Activated B cell treated with CpG ODN at 0.5 μM for 24 hours (primary cell): ENCODE measurements around the gene GPR31. TPM values are rescaled to one million over a fixed set of nuclear protein-coding genes. Genes with fewer than 3 reads are reported as not detected.
"Not testable (repeated sequence)": the region's sequence is repeated elsewhere in the genome, so short reads cannot be mapped to it uniquely, and the experiment has no call there.

Source experiments
- ATAC-seq: fragments of 200-7000 bp; cut with Tn5 transposase; one replicate; pipeline ENCODE4 v1.10.0; 2021; ENCODE audit warnings: low read depth, mild to moderate bottlenecking, moderate library complexity
- CTCF ChIA-PET: fragments of 350-600 bp; sonication (Branson Sonifier 250); formaldehyde crosslinking; loops from one replicate; lab custom pipeline; 2021; ENCODE audit warnings: antibody characterized with exemption; lab: Charles Lee
- POLR2A ChIA-PET: fragments of 350-600 bp; sonication (Branson Sonifier 250); formaldehyde crosslinking; loops from one replicate; lab custom pipeline; 2021; ENCODE audit warnings: antibody characterized with exemption; lab: Charles Lee
- DNase-seq: peaks from one replicate; pipeline ENCODE4 v3.0.0; 2022
- H3K27ac Mint-ChIP-seq: one replicate; pipeline ENCODE4 v1.8.0; 2020; ENCODE audit warnings: mixed read lengths
- H3K27me3 Mint-ChIP-seq: one replicate; pipeline ENCODE4 v1.8.0; 2021; ENCODE audit warnings: mixed read lengths
- H3K36me3 Mint-ChIP-seq: one replicate; pipeline ENCODE4 v1.8.0; 2021; ENCODE audit warnings: low read depth, mixed read lengths
- H3K4me1 Mint-ChIP-seq: one replicate; pipeline ENCODE4 v1.8.0; 2021; ENCODE audit warnings: mixed read lengths
- H3K4me3 Mint-ChIP-seq: one replicate; pipeline ENCODE4 v1.8.0; 2020; ENCODE audit warnings: mild to moderate bottlenecking, mixed read lengths
- H3K9me3 Mint-ChIP-seq: one replicate; pipeline ENCODE4 v1.8.0; 2020; ENCODE audit warnings: mixed read lengths
- intact Hi-C: fragments of 100-400 bp; cut with micrococcal nuclease; formaldehyde crosslinking; loops from one replicate; pipeline ENCODE4 v1.15.1; 2024
- total RNA-seq: library from RNA; stranded (reverse); gene quantifications from 2 replicates; pipeline ENCODE4 v1.2.3, GENCODE V29; 2022

The GPR31 gene
- total RNA-seq, 1 donor from 2014 or later: not detected

- CTCF ChIA-PET, H3K4me1 Mint-ChIP-seq, H3K27me3 Mint-ChIP-seq, ATAC-seq, DNase-seq, POLR2A ChIA-PET, H3K27ac Mint-ChIP-seq, H3K4me3 Mint-ChIP-seq, intact Hi-C loops, H3K9me3 Mint-ChIP-seq, H3K36me3 Mint-ChIP-seq: not testable (repeated sequence)
These were observed 33.3 kb upstream of the GPR31 start for GRCh38 chr6:167191043-167191583.

GRCh38 chr6:167187275-167187674, 29.5 kb upstream of the GPR31 start:
- H3K9me3 Mint-ChIP-seq, H3K36me3 Mint-ChIP-seq, DNase-seq, H3K4me1 Mint-ChIP-seq, CTCF ChIA-PET, intact Hi-C loops, POLR2A ChIA-PET, H3K27ac Mint-ChIP-seq, H3K27me3 Mint-ChIP-seq, H3K4me3 Mint-ChIP-seq, ATAC-seq: not testable (repeated sequence)

GRCh38 chr6:167185101-167185500, 27.3 kb upstream of the GPR31 start:
- H3K27ac Mint-ChIP-seq, CTCF ChIA-PET, H3K4me3 Mint-ChIP-seq, ATAC-seq, H3K36me3 Mint-ChIP-seq, H3K4me1 Mint-ChIP-seq, H3K9me3 Mint-ChIP-seq, intact Hi-C loops, H3K27me3 Mint-ChIP-seq, DNase-seq, POLR2A ChIA-PET: not testable (repeated sequence)

GRCh38 chr6:167182913-167183314, 25.1 kb upstream of the GPR31 start:
- H3K27ac Mint-ChIP-seq, CTCF ChIA-PET: not testable (repeated sequence)

GRCh38 chr6:167181351-167181750, 23.6 kb upstream of the GPR31 start:
- H3K27ac Mint-ChIP-seq, CTCF ChIA-PET, H3K4me3 Mint-ChIP-seq, H3K4me1 Mint-ChIP-seq, intact Hi-C loops, POLR2A ChIA-PET, H3K36me3 Mint-ChIP-seq, DNase-seq, H3K9me3 Mint-ChIP-seq, ATAC-seq, H3K27me3 Mint-ChIP-seq: not testable (repeated sequence)

More at GRCh38 chr6:167182913-167183314, 25.1 kb upstream of the GPR31 start:
- H3K27me3 Mint-ChIP-seq, intact Hi-C loops, POLR2A ChIA-PET, H3K4me3 Mint-ChIP-seq, H3K9me3 Mint-ChIP-seq, DNase-seq, H3K4me1 Mint-ChIP-seq, H3K36me3 Mint-ChIP-seq: not testable (repeated sequence)
- peak; percentile 73 for ATAC-seq

- DNase-seq, H3K36me3 Mint-ChIP-seq, H3K4me1 Mint-ChIP-seq, ATAC-seq, H3K4me3 Mint-ChIP-seq, POLR2A ChIA-PET, H3K9me3 Mint-ChIP-seq, H3K27ac Mint-ChIP-seq, intact Hi-C loops, CTCF ChIA-PET, H3K27me3 Mint-ChIP-seq: not testable (repeated sequence)
These were observed 22.3 kb upstream of the GPR31 start for GRCh38 chr6:167180086-167180485.

GRCh38 chr6:167178896-167179655, 21.3 kb upstream of the GPR31 start:
- H3K36me3 Mint-ChIP-seq, H3K4me1 Mint-ChIP-seq, H3K27me3 Mint-ChIP-seq, H3K9me3 Mint-ChIP-seq, CTCF ChIA-PET, H3K27ac Mint-ChIP-seq, POLR2A ChIA-PET, DNase-seq, intact Hi-C loops, H3K4me3 Mint-ChIP-seq, ATAC-seq: not testable (repeated sequence)

GRCh38 chr6:167177271-167177670, 19.5 kb upstream of the GPR31 start:
- H3K9me3 Mint-ChIP-seq, H3K4me1 Mint-ChIP-seq, H3K27ac Mint-ChIP-seq, H3K4me3 Mint-ChIP-seq, H3K27me3 Mint-ChIP-seq, CTCF ChIA-PET, intact Hi-C loops, DNase-seq, ATAC-seq, H3K36me3 Mint-ChIP-seq, POLR2A ChIA-PET: not testable (repeated sequence)

- CTCF ChIA-PET, H3K4me3 Mint-ChIP-seq, H3K9me3 Mint-ChIP-seq, H3K36me3 Mint-ChIP-seq, DNase-seq, H3K4me1 Mint-ChIP-seq, POLR2A ChIA-PET, ATAC-seq, H3K27me3 Mint-ChIP-seq, H3K27ac Mint-ChIP-seq, intact Hi-C loops: not testable (repeated sequence)
These were observed 14.2 kb upstream of the GPR31 start for GRCh38 chr6:167172011-167172410.

GRCh38 chr6:167171300-167171699, 13.5 kb upstream of the GPR31 start:
- POLR2A ChIA-PET: not testable (repeated sequence)

GRCh38 chr6:167169867-167170266, 12.1 kb upstream of the GPR31 start:
- DNase-seq, CTCF ChIA-PET, H3K4me3 Mint-ChIP-seq, H3K27me3 Mint-ChIP-seq, H3K4me1 Mint-ChIP-seq, intact Hi-C loops, POLR2A ChIA-PET, H3K9me3 Mint-ChIP-seq, H3K36me3 Mint-ChIP-seq: not testable (repeated sequence)
- H3K27ac Mint-ChIP-seq: peak overlapping the region; percentile 1
- ATAC-seq: peak; percentile 71

More at GRCh38 chr6:167171300-167171699, 13.5 kb upstream of the GPR31 start:
- H3K4me3 Mint-ChIP-seq, H3K4me1 Mint-ChIP-seq, DNase-seq, H3K9me3 Mint-ChIP-seq, intact Hi-C loops, ATAC-seq, H3K27me3 Mint-ChIP-seq, H3K36me3 Mint-ChIP-seq, H3K27ac Mint-ChIP-seq, CTCF ChIA-PET: not testable (repeated sequence)

GRCh38 chr6:167168296-167168695, 10.5 kb upstream of the GPR31 start:
- CTCF ChIA-PET, H3K27ac Mint-ChIP-seq, intact Hi-C loops, DNase-seq, H3K9me3 Mint-ChIP-seq, ATAC-seq, POLR2A ChIA-PET, H3K4me3 Mint-ChIP-seq, H3K4me1 Mint-ChIP-seq, H3K36me3 Mint-ChIP-seq, H3K27me3 Mint-ChIP-seq: not testable (repeated sequence)
